HG03460 (cell line): Measurements from ENCODE around the gene LRP5.
A peak's percentile ranks its signal among the peaks of the same experiment; 100 is the strongest.
"Not testable (repeated sequence)": the region's sequence is repeated elsewhere in the genome, so short reads cannot be mapped to it uniquely, and the experiment has no call there.

ENCODE experiments used
- ATAC-seq: cut with Tn5 transposase; IDR thresholded peaks from one replicate; pipeline ENCODE4 v1.9.1; 2021; ENCODE audit not compliant: unreplicated experiment

Gene LRP5

GRCh38 chr11:68282141-68282860 lies 30.1 kb upstream of the LRP5 start:
- ATAC-seq, result peak; percentile 82

- ATAC-seq, result no peak
Measured at GRCh38 chr11:68282861-68283230, 29.5 kb upstream of the LRP5 start.

- ATAC-seq, result not testable (repeated sequence)
Measured at GRCh38 chr11:68284588-68284987, 27.8 kb upstream of the LRP5 start.

GRCh38 chr11:68287419-68287818 lies 25.0 kb upstream of the LRP5 start:
- ATAC-seq, result no peak

- ATAC-seq, result no peak
Measured at GRCh38 chr11:68289456-68289855, 22.9 kb upstream of the LRP5 start.

GRCh38 chr11:68293708-68294107 lies 18.7 kb upstream of the LRP5 start:
- no peak for ATAC-seq

- ATAC-seq, result no peak
Measured at GRCh38 chr11:68295271-68295670, 17.1 kb upstream of the LRP5 start.

- ATAC-seq, result no peak
Measured at GRCh38 chr11:68295940-68296339, 16.5 kb upstream of the LRP5 start.

GRCh38 chr11:68296344-68297051 lies 15.9 kb upstream of the LRP5 start:
- no peak for ATAC-seq

- ATAC-seq, result no peak
Measured at GRCh38 chr11:68297052-68297378, 15.4 kb upstream of the LRP5 start.

- no peak for ATAC-seq
Measured at GRCh38 chr11:68297494-68297811, 14.9 kb upstream of the LRP5 start.

- ATAC-seq, result no peak
Measured at GRCh38 chr11:68297812-68298658, 14.4 kb upstream of the LRP5 start.

- ATAC-seq, result no peak
Measured at GRCh38 chr11:68298659-68299516, 13.5 kb upstream of the LRP5 start.

- ATAC-seq, result not testable (repeated sequence)
Measured at GRCh38 chr11:68299517-68299879, 12.9 kb upstream of the LRP5 start.

- ATAC-seq, result no peak
Measured at GRCh38 chr11:68300076-68300830, 12.1 kb upstream of the LRP5 start.

- ATAC-seq, result no peak
Measured at GRCh38 chr11:68302256-68302655, 10.1 kb upstream of the LRP5 start.

- no peak for ATAC-seq
Measured at GRCh38 chr11:68302670-68303069, 9.7 kb upstream of the LRP5 start.

GRCh38 chr11:68303083-68303482 lies 9.3 kb upstream of the LRP5 start:
- no peak for ATAC-seq

GRCh38 chr11:68303982-68304780 lies 8.2 kb upstream of the LRP5 start:
- ATAC-seq, result no peak

GRCh38 chr11:68306636-68307035 lies 5.8 kb upstream of the LRP5 start:
- ATAC-seq, result no peak
